Bronchial epithelial cell (primary cell): ENCODE measurements around the gene LYRM2. TPM values are rescaled to one million over a fixed set of nuclear protein-coding genes. Genes with fewer than 3 reads are reported as not detected.
A peak's percentile ranks its signal among the peaks of the same experiment; 100 is the strongest.

Experiments used
- DNase-seq: peaks from one replicate; pipeline ENCODE4 v3.0.0-alpha.2; 2010; ENCODE audit warnings: low read depth
- FAIRE-seq: peaks from 2 replicates; lab custom pipeline; 2011; peaks lifted over from hg19 to GRCh38; lab: Jason Lieb, UNC
- H3K27me3 ChIP-seq: 2 replicates; pipeline ENCODE4 v1.5.1; 2011; ENCODE audit warnings: low read length; ENCODE audit not compliant: control insufficient read depth, insufficient read depth
- H3K36me3 ChIP-seq: 2 replicates; pipeline ENCODE4 v1.5.1; 2011; ENCODE audit warnings: low read length; ENCODE audit not compliant: control insufficient read depth, insufficient read depth
- H3K4me3 ChIP-seq: 2 replicates; pipeline ENCODE4 v1.5.1; 2011; ENCODE audit warnings: mild to moderate bottlenecking, low read depth, low read length, control low read depth
- CTCF ChIP-seq: IDR thresholded peaks from 2 replicates; pipeline ENCODE4 v1.5.1; 2011; ENCODE audit warnings: mild to moderate bottlenecking, moderate library complexity, low read length, control low read depth, inconsistent platforms; ENCODE audit not compliant: insufficient read depth, severe bottlenecking
- total RNA-seq: library from RNA; depleted of rRNA; stranded (reverse); fragments of >200 nt; gene quantifications from 2 replicates; pipeline ENCODE4 v1.2.1, GENCODE V29; 2014

Gene LYRM2
- total RNA-seq, 1 donor from 2014 or later = 9.7 TPM

- TF ChIP-seq CTCF = no peak
- FAIRE-seq (no peak), DNase-seq (peak; percentile 1)
- Histone ChIP-seq H3K36me3 (no peaks in the 10 kb centered on the region), H3K27me3 (no peaks in the 10 kb centered on the region), H3K4me3 (no peak overlapping the region)
These were observed 26.9 kb downstream of the LYRM2 start for GRCh38 chr6:89611666-89612065.

GRCh38 chr6:89610149-89610642, 28.4 kb downstream of the LYRM2 start:
- H3K27me3 ChIP-seq = no peaks in the 10 kb centered on the region
- FAIRE-seq (no peak), DNase-seq (peak; percentile 41)
- no peak overlapping the region for H3K4me3 ChIP-seq
- no peaks in the 10 kb centered on the region for H3K36me3 ChIP-seq
- peak; percentile 80 for TF ChIP-seq CTCF

- Histone ChIP-seq H3K4me3 (no peak overlapping the region), H3K36me3 (no peaks in the 10 kb centered on the region), H3K27me3 (no peaks in the 10 kb centered on the region)
- no peak for FAIRE-seq
- TF ChIP-seq CTCF = no peak
- no peak for DNase-seq
These were observed 32.7 kb downstream of the LYRM2 start for GRCh38 chr6:89605861-89606260.

GRCh38 chr6:89604653-89605052, 33.9 kb downstream of the LYRM2 start:
- Histone ChIP-seq H3K4me3 (no peak overlapping the region), H3K27me3 (no peaks in the 10 kb centered on the region), H3K36me3 (no peaks in the 10 kb centered on the region)
- no peak for TF ChIP-seq CTCF
- DNase-seq (no peak), FAIRE-seq (no peak)

GRCh38 chr6:89602166-89602565, 36.4 kb downstream of the LYRM2 start:
- FAIRE-seq (no peak), DNase-seq (no peak)
- Histone ChIP-seq H3K27me3 (no peaks in the 10 kb centered on the region), H3K4me3 (no peak overlapping the region), H3K36me3 (no peaks in the 10 kb centered on the region)
- TF ChIP-seq CTCF = no peak

GRCh38 chr6:89599727-89600126, 38.8 kb downstream of the LYRM2 start:
- FAIRE-seq = no peak
- TF ChIP-seq CTCF = no peak
- no peaks in the 10 kb centered on the region for H3K36me3 ChIP-seq
- no peaks in the 10 kb centered on the region for H3K27me3 ChIP-seq
- DNase-seq = no peak
- no peak overlapping the region for H3K4me3 ChIP-seq
